Mammary epithelial cell (primary cell): ENCODE results near the gene SLC12A8.

Experiments
- EZH2 ChIP-seq: IDR thresholded peaks from 2 replicates; pipeline ENCODE4 v1.6.1; 2012; ENCODE audit warnings: low read length, inconsistent platforms, borderline replicate concordance
- TF ChIP-seq, protein P1 (sequence below), 2 donors: IDR thresholded peaks in 1 of 2; conservative IDR thresholded peaks in 1 of 2; 2 replicates each; pipeline ENCODE4 v1.5.1; 2011 to 2012; ENCODE audit warnings: inconsistent platforms in 2 of 2, low read length in 2 of 2, mild to moderate bottlenecking in 2 of 2, control low read depth in 1 of 2, low read depth in 1 of 2; ENCODE audit not compliant: insufficient read depth in 1 of 2; ENCODE audit errors: extremely low read depth in 1 of 2

- TF ChIP-seq, protein P1, sequence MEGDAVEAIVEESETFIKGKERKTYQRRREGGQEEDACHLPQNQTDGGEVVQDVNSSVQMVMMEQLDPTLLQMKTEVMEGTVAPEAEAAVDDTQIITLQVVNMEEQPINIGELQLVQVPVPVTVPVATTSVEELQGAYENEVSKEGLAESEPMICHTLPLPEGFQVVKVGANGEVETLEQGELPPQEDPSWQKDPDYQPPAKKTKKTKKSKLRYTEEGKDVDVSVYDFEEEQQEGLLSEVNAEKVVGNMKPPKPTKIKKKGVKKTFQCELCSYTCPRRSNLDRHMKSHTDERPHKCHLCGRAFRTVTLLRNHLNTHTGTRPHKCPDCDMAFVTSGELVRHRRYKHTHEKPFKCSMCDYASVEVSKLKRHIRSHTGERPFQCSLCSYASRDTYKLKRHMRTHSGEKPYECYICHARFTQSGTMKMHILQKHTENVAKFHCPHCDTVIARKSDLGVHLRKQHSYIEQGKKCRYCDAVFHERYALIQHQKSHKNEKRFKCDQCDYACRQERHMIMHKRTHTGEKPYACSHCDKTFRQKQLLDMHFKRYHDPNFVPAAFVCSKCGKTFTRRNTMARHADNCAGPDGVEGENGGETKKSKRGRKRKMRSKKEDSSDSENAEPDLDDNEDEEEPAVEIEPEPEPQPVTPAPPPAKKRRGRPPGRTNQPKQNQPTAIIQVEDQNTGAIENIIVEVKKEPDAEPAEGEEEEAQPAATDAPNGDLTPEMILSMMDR (conservative IDR thresholded peaks at IDR 0.05 in 1 of 2, IDR thresholded peaks at IDR 0.05 in 1 of 2; ENCODE audit: extremely low read depth in 1 of 2, insufficient read depth in 1 of 2, low read depth in 1 of 2, low read length in 2 of 2): no peak
- TF ChIP-seq EZH2: no peak
These were observed 136.1 kb downstream of the SLC12A8 start for GRCh38 chr3:125076464-125076863.
